NOMO-1 treated with DMSO at 0.1 percent for 48 hours (cell line): ENCODE results near the gene C1QTNF12.
A peak's percentile ranks its signal among the peaks of the same experiment; 100 is the strongest.
"Not testable (repeated sequence)": the region's sequence is repeated elsewhere in the genome, so short reads cannot be mapped to it uniquely, and the experiment has no call there.

ENCODE experiments used
- DNase-seq: peaks from one replicate; lab custom pipeline; 2025; ENCODE audit not compliant: unreplicated experiment; lab: John Stamatoyannopoulos, UW

The C1QTNF12 gene

GRCh38 chr1:1259951-1260600 lies 13.6 kb upstream of the C1QTNF12 start:
- peak; percentile 81 for DNase-seq

GRCh38 chr1:1259540-1259939 lies 13.0 kb upstream of the C1QTNF12 start:
- no peak for DNase-seq

- no peak for DNase-seq
Observed at GRCh38 chr1:1259119-1259488, 12.6 kb upstream of the C1QTNF12 start.

GRCh38 chr1:1256956-1257871 lies 10.7 kb upstream of the C1QTNF12 start:
- DNase-seq: no peak

- DNase-seq: no peak
Observed at GRCh38 chr1:1255611-1256010, 9.1 kb upstream of the C1QTNF12 start.

- DNase-seq: no peak
Observed at GRCh38 chr1:1255078-1255477, 8.6 kb upstream of the C1QTNF12 start.

GRCh38 chr1:1254667-1254998 lies 8.1 kb upstream of the C1QTNF12 start:
- no peak for DNase-seq

GRCh38 chr1:1253972-1254666 lies 7.6 kb upstream of the C1QTNF12 start:
- DNase-seq: no peak

GRCh38 chr1:1253314-1253713 lies 6.8 kb upstream of the C1QTNF12 start:
- DNase-seq: no peak

- DNase-seq: no peak
Observed at GRCh38 chr1:1250786-1251284, 4.3 kb upstream of the C1QTNF12 start.

GRCh38 chr1:1248009-1248913 lies 1.7 kb upstream of the C1QTNF12 start:
- DNase-seq: not testable (repeated sequence)

- no peak for DNase-seq
Observed at GRCh38 chr1:1247341-1247913, 905 bp upstream of the C1QTNF12 start.

GRCh38 chr1:1245817-1246576 lies 525 bp downstream of the C1QTNF12 start:
- DNase-seq: no peak

GRCh38 chr1:1245178-1245816 lies 1.2 kb downstream of the C1QTNF12 start:
- no peak for DNase-seq

- no peak for DNase-seq
Observed at GRCh38 chr1:1244192-1244811, 2.2 kb downstream of the C1QTNF12 start.

- no peak for DNase-seq
Observed at GRCh38 chr1:1243807-1244191, 2.7 kb downstream of the C1QTNF12 start.

GRCh38 chr1:1243266-1243660 lies 3.3 kb downstream of the C1QTNF12 start:
- no peak for DNase-seq

- DNase-seq: no peak
Observed at GRCh38 chr1:1242461-1243265, 3.9 kb downstream of the C1QTNF12 start.
